Measurements from ENCODE around the gene HTD2. TPM values are rescaled to one million over a fixed set of nuclear protein-coding genes. Genes with fewer than 3 reads are reported as not detected.

HTD2 gene
- total and polyA plus RNA-seq, 2 donors (not counting 3 experiments of a cell fraction or from before 2014, with no cell fraction given) = 8.2 to 10.3 TPM

GRCh38 chr3:58352626-58353025, 46.3 kb downstream of the HTD2 start:
- CTCF ChIA-PET = interaction anchor here (0.8 to 1.2 kb wide), 3 partner anchors 9 to 62 kb away, joined by 3 read pairs; no protein-coding TSS in a partner anchor
- dilution Hi-C loops (cut with MboI; ENCODE audit: extremely low pct_ligation_motif_present, low sequenced_read_pairs) = no loop called here
- no peak for FAIRE-seq

More at GRCh38 chr3:58352626-58353025, 46.3 kb downstream of the HTD2 start:
- TF ChIP-seq EZH2 (IDR thresholded peaks at IDR 0.05; ENCODE audit: borderline replicate concordance, low read depth, low read length, severe bottlenecking) = no peak
- no peak for TF ChIP-seq POLR2A (IDR thresholded peaks at IDR 0.05; ENCODE audit: low read depth, low read length)
- TF ChIP-seq GATA2 (IDR thresholded peaks at IDR 0.05; ENCODE audit: insufficient read depth, insufficient read length, low read depth, low read length) = no peak
- TF ChIP-seq JUN (IDR thresholded peaks at IDR 0.05; ENCODE audit: borderline replicate concordance, insufficient read depth, insufficient read length, low read depth) = no peak
- TF ChIP-seq CTCF (IDR thresholded peaks at IDR 0.05; ENCODE audit: extremely low read depth in 1 of 2, insufficient read depth in 1 of 2, low read depth in 1 of 2, low read length in 2 of 2) = no peak
- TF ChIP-seq POLR2AphosphoS5 (IDR thresholded peaks at IDR 0.05; ENCODE audit: insufficient read depth, low read depth, low read length) = no peak
- no peak for TF ChIP-seq FOS (IDR thresholded peaks at IDR 0.05; ENCODE audit: borderline replicate concordance, insufficient read depth, low read length)
- no peak for TF ChIP-seq MYC (IDR thresholded peaks at IDR 0.05; ENCODE audit: low read depth, low read length)
- no peak for TF ChIP-seq MAX (IDR thresholded peaks at IDR 0.05; ENCODE audit: insufficient read depth, insufficient read length)
- POLR2A ChIA-PET = no interaction called here
- Histone ChIP-seq H3K9me3 (replicated peaks; ENCODE audit: control insufficient read depth, insufficient read depth, low read length) (no peaks in the 10 kb centered on the region), H3K9ac (replicated peaks; ENCODE audit: extremely low read depth, insufficient read depth, low read length) (no peak overlapping the region), H3K9me1 (replicated peaks; ENCODE audit: control insufficient read depth, extremely low read depth, insufficient read depth, low read length) (no peaks in the 10 kb centered on the region), H4K20me1 (replicated peaks; ENCODE audit: control insufficient read depth, extremely low read depth, insufficient read depth, low read length) (no peaks in the 10 kb centered on the region), H3K27ac (ENCODE audit: insufficient read depth, low read depth, low read length) (no peak overlapping the region), H3K36me3 (ENCODE audit: control insufficient read depth in 2 of 2, extremely low read depth in 1 of 2, insufficient read depth in 2 of 2, low read length in 2 of 2) (peaks cover 0 to 2% of the 10 kb centered on the region in 2 experiments), H3K4me2 (ENCODE audit: insufficient read depth, low read length) (no peak overlapping the region), H3K27me3 (ENCODE audit: control insufficient read depth in 2 of 2, insufficient read depth in 2 of 2, low read length in 2 of 2) (no peaks in the 10 kb centered on the region), H3K4me3 (replicated peaks in 1 of 3; ENCODE audit: insufficient read depth in 1 of 3, low read depth in 1 of 3, low read length in 3 of 3) (no peak overlapping the region), H3K79me2 (ENCODE audit: control insufficient read depth, insufficient read depth, low read length) (no peaks in the 10 kb centered on the region), H3K4me1 (ENCODE audit: control insufficient read depth, extremely low read depth, insufficient read depth, low read length) (no peaks in the 10 kb centered on the region), H2AFZ (ENCODE audit: low read depth, low read length) (no peak overlapping the region)
- DNase-seq (ENCODE audit: low read depth, low spot score) = no peak
- BruUV-seq (replicated peaks) = no TSS peak
- intact Hi-C loops (cut with micrococcal nuclease) = no loop called here

Data from endothelial cell of umbilical vein (primary cell).